Measurements from ENCODE around the gene PARD3. TPM values are rescaled to one million over a fixed set of nuclear protein-coding genes. Genes with fewer than 3 reads are reported as not detected.
A peak's percentile ranks its signal among the peaks of the same experiment; 100 is the strongest.

The PARD3 gene
- total RNA-seq, 1 donor from 2014 or later, result 51.2 TPM

GRCh38 chr10:34334908-34335307 is 480.2 kb downstream of the PARD3 start:
- DNase-seq (ENCODE audit: low read depth, low spot score), result no peak
- Mint-ChIP-seq H3K4me1 (no peaks in the 10 kb centered on the region), H3K36me3 (ENCODE audit: low read depth) (peaks cover 11% of the 10 kb centered on the region), H3K27me3 (ENCODE audit: low read depth) (no peaks in the 10 kb centered on the region), H3K9me3 (no peaks in the 10 kb centered on the region), H3K27ac (ENCODE audit: unreplicated experiment) (no peak overlapping the region), H3K4me3 (no peak overlapping the region)
- no peak for TF ChIP-seq CTCF (conservative IDR thresholded peaks at IDR 0.05)

GRCh38 chr10:34333513-34333912 is 481.6 kb downstream of the PARD3 start:
- no peaks in the 10 kb centered on the region for H3K27me3 Mint-ChIP-seq (ENCODE audit: low read depth)
- H3K4me1 Mint-ChIP-seq, result no peaks in the 10 kb centered on the region
- H3K4me3 Mint-ChIP-seq, result no peak overlapping the region
- no peak for TF ChIP-seq CTCF (conservative IDR thresholded peaks at IDR 0.05)
- no peak for DNase-seq (ENCODE audit: low read depth, low spot score)
- no peaks in the 10 kb centered on the region for H3K9me3 Mint-ChIP-seq
- H3K27ac Mint-ChIP-seq (ENCODE audit: unreplicated experiment), result no peak overlapping the region
- H3K36me3 Mint-ChIP-seq (ENCODE audit: low read depth), result peaks cover 13% of the 10 kb centered on the region

- DNase-seq (ENCODE audit: low read depth, low spot score), result no peak
- Mint-ChIP-seq H3K4me1 (peaks cover 5% of the 10 kb centered on the region), H3K27ac (ENCODE audit: unreplicated experiment) (peak overlapping the region; percentile 75), H3K36me3 (ENCODE audit: low read depth) (peaks cover 24% of the 10 kb centered on the region), H3K9me3 (no peaks in the 10 kb centered on the region), H3K4me3 (no peak overlapping the region), H3K27me3 (ENCODE audit: low read depth) (no peaks in the 10 kb centered on the region)
- TF ChIP-seq CTCF (conservative IDR thresholded peaks at IDR 0.05), result no peak
These were observed 487.9 kb downstream of the PARD3 start for GRCh38 chr10:34327184-34327583.

GRCh38 chr10:34323192-34323591 is 491.9 kb downstream of the PARD3 start:
- Mint-ChIP-seq H3K4me1 (peaks cover 8% of the 10 kb centered on the region), H3K27ac (ENCODE audit: unreplicated experiment) (no peak overlapping the region), H3K36me3 (ENCODE audit: low read depth) (peaks cover 14% of the 10 kb centered on the region), H3K27me3 (ENCODE audit: low read depth) (no peaks in the 10 kb centered on the region), H3K4me3 (no peak overlapping the region), H3K9me3 (no peaks in the 10 kb centered on the region)
- TF ChIP-seq CTCF (conservative IDR thresholded peaks at IDR 0.05), result no peak
- no peak for DNase-seq (ENCODE audit: low read depth, low spot score)

GRCh38 chr10:34320265-34320664 is 494.8 kb downstream of the PARD3 start:
- TF ChIP-seq CTCF (conservative IDR thresholded peaks at IDR 0.05), result no peak
- DNase-seq (ENCODE audit: low read depth, low spot score), result no peak
- Mint-ChIP-seq H3K9me3 (no peaks in the 10 kb centered on the region), H3K27ac (ENCODE audit: unreplicated experiment) (no peak overlapping the region), H3K4me1 (peaks cover 27% of the 10 kb centered on the region), H3K27me3 (ENCODE audit: low read depth) (no peaks in the 10 kb centered on the region), H3K36me3 (ENCODE audit: low read depth) (peaks cover 16% of the 10 kb centered on the region), H3K4me3 (no peak overlapping the region)

All from neural crest cell (in vitro differentiated cells).